GM12873 (cell line): ENCODE results near the gene CMTM4.

ENCODE experiments used
- CTCF ChIP-seq: IDR thresholded peaks from 2 replicates; pipeline ENCODE4 v1.5.1; 2012; ENCODE audit warnings: low read depth, mild to moderate bottlenecking, moderate library complexity, low read length, control low read depth; ENCODE audit not compliant: insufficient read depth; ENCODE audit errors: missing control alignments

CMTM4 gene

GRCh38 chr16:66598111-66598510 lies 98.4 kb downstream of the CMTM4 start:
- TF ChIP-seq CTCF = no peak

DNA sequence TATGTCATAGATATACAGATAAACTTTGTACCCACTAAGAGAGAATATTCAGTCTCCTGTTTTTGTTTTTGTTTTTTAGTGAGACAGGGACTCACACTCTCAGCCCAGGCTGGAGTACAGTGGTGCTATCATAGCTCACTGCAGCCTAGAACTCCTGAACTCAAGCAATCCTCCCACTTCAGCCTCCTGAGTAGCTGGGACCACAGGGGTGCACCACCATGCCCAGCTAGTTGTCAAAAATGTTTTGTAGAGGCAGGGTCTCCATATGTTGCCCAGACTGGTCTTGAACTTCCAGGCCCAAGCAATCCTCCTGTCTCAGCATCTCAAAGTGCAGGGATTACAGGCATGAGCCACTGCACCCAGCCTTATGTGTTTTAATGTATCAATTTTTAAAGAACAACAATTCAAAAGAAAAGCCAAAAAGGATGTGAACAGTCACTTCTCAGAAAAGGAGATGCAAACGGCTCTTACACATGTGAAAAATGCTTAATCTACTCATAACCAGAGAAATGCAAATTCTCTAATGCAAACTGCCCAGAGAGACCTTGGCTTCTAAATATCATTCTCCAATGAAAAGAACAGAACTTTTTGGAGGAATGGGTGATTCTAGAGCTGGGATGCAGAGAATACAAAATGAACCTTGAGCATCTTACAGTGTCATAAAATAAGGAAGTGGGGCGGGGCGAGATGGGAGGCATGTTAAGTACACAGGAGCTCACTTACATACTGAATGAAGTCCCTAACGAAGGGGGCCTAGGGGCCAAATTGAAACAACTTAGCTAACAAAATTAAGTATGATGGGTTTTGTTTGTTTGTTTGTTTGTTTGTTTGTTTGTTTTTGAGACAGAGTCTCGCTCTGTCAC lies 99.3 kb downstream of the CMTM4 start:
- no peak for TF ChIP-seq CTCF

DNA sequence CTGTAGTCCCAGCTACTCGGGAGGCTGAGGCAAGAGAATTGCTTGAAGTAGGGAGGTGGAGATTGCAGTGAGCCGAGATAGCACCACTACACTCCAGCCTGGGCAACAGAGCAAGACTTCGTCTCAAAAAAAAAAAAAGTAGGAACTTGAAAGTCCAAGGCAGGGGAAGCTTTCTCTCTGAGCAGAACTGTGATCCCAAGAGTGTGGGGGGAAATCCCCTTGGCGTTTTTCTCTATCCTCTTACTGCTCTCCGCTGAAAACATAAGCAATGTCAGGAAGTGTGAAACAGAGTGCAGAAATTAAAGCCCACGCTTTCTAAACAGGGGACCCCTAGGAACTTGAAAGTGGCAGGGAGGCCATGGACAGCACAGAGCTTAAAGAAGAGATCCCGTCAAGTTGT lies 101.8 kb downstream of the CMTM4 start:
- TF ChIP-seq CTCF = no peak

DNA sequence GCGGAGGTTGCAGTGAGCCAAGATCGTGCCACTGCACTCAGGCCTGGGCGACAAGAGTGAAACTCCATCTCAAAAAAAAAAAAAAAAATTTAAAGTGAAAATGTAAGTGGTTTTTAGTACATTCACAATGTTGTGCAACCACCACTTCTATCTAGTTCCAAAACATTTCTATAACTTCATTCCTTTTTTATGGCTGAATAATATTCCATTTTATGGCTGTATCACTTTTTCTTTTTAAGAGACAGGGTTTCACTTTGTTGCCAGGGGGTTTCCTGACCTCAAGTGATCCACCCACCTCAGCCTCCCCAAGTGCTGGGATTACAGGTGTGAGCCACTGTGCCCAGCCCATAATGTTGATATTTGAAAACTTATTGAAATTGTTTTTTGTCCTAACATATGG lies 103.7 kb downstream of the CMTM4 start:
- TF ChIP-seq CTCF = no peak

- TF ChIP-seq CTCF = no peak
Measured at GRCh38 chr16:66592241-66592640, 104.3 kb downstream of the CMTM4 start.

DNA sequence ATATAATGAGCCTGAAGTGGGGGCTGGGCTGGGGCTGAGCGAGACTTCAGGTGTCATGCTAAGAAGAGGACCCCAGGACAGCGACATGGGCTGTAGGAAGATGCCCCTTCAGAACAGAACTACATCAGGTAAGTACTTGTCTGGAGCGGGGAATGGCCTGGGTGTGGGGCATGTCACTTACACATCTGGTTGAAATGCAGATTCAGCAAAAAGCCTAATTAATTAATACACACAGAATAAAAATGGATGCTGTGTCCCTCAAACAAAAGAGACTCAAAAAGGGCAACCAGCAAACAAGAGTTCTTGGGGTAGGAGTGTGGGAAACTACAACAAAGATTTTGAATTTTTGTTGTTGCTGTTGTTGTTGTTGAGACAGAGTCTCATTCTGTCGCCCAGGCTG lies 105.5 kb downstream of the CMTM4 start:
- TF ChIP-seq CTCF = no peak

- TF ChIP-seq CTCF = no peak
Measured at GRCh38 chr16:66590322-66590721, 106.2 kb downstream of the CMTM4 start.
